DLD1 (cell line): ENCODE data around the gene CDK11A.
"Not testable (repeated sequence)": the region's sequence is repeated elsewhere in the genome, so short reads cannot be mapped to it uniquely, and the experiment has no call there.

ENCODE experiments used
- in situ Hi-C: cut with HindIII; loops from 2 replicates; pipeline ENCODE4 v1.10.0; 2017; ENCODE audit warnings: low sequenced_read_pairs

The CDK11A gene

GRCh38 chr1:1684031-1684681, 40.0 kb downstream of the CDK11A start:
- in situ Hi-C loops, result no loop called here

GRCh38 chr1:1683104-1683905, 40.9 kb downstream of the CDK11A start:
- in situ Hi-C loops, result no loop called here

GRCh38 chr1:1680912-1681273, 43.3 kb downstream of the CDK11A start:
- in situ Hi-C loops, result no loop called here

GRCh38 chr1:1680031-1680911, 43.9 kb downstream of the CDK11A start:
- in situ Hi-C loops, result no loop called here

GRCh38 chr1:1678581-1679380, 45.4 kb downstream of the CDK11A start:
- in situ Hi-C loops, result no loop called here

- in situ Hi-C loops, result no loop called here
Measured at GRCh38 chr1:1677718-1678580, 46.2 kb downstream of the CDK11A start.

GRCh38 chr1:1676087-1676486, 48.1 kb downstream of the CDK11A start:
- in situ Hi-C loops, result not testable (repeated sequence)

GRCh38 chr1:1675218-1675617, 48.9 kb downstream of the CDK11A start:
- in situ Hi-C loops, result not testable (repeated sequence)

GRCh38 chr1:1674806-1675205, 49.4 kb downstream of the CDK11A start:
- in situ Hi-C loops, result not testable (repeated sequence)

GRCh38 chr1:1672181-1672965, 51.8 kb downstream of the CDK11A start:
- in situ Hi-C loops, result no loop called here

- in situ Hi-C loops, result no loop called here
Measured at GRCh38 chr1:1671365-1672119, 52.6 kb downstream of the CDK11A start.

GRCh38 chr1:1670866-1671265, 53.3 kb downstream of the CDK11A start:
- in situ Hi-C loops, result no loop called here

GRCh38 chr1:1669468-1670440, 54.4 kb downstream of the CDK11A start:
- in situ Hi-C loops, result no loop called here

- in situ Hi-C loops, result no loop called here
Measured at GRCh38 chr1:1666526-1666925, 57.6 kb downstream of the CDK11A start.

- in situ Hi-C loops, result no loop called here
Measured at GRCh38 chr1:1665815-1666251, 58.3 kb downstream of the CDK11A start.

- in situ Hi-C loops, result no loop called here
Measured at GRCh38 chr1:1664941-1665814, 59.0 kb downstream of the CDK11A start.
